Upper lobe of left lung (tissue), 6 donors: ENCODE data around the gene RGS9. TPM values are rescaled to one million over a fixed set of nuclear protein-coding genes. Genes with fewer than 3 reads are reported as not detected.
A peak's percentile ranks its signal among the peaks of the same experiment; 100 is the strongest.

Source experiments
- ATAC-seq, 2 donors: fragments of 200-7000 bp; cut with Tn5 transposase; one replicate each; pipeline ENCODE4 v1.9.1; 2022; ENCODE audit warnings: mild to moderate bottlenecking in 2 of 2, moderate library complexity in 2 of 2; ENCODE audit not compliant: low FRiP score in 2 of 2
- DNase-seq, 2 donors: peaks; one replicate each; pipeline ENCODE4 v3.0.0-alpha.2; 2019 to 2020
- H3K27ac ChIP-seq, 4 donors: fragments of 200-600 bp; sonication (generic); one replicate each; pipeline ENCODE4 v1.5.1; 2016 to 2019
- H3K27me3 ChIP-seq, 4 donors: fragments of 200-600 bp; sonication (generic); one replicate each; pipeline ENCODE4 v1.5.1; 2017 to 2019
- H3K36me3 ChIP-seq, 4 donors: fragments of 200-600 bp; sonication (generic); one replicate each; pipeline ENCODE4 v1.5.1; 2016 to 2019
- H3K4me1 ChIP-seq, 4 donors: fragments of 200-600 bp; sonication (generic); one replicate each; pipeline ENCODE4 v1.5.1; 2018 to 2019
- H3K4me3 ChIP-seq, 4 donors: fragments of 200-600 bp; sonication (generic); one replicate each; pipeline ENCODE4 v1.5.1; 2017 to 2019; ENCODE audit warnings: mild to moderate bottlenecking in 2 of 4, moderate library complexity in 1 of 4
- H3K9me3 ChIP-seq, 4 donors: fragments of 200-600 bp; sonication (generic); one replicate each; pipeline ENCODE4 v1.5.1; 2018 to 2019
- EP300 ChIP-seq, 4 donors: sonication (generic); formaldehyde crosslinking; IDR thresholded peaks; one replicate each; pipeline ENCODE4 v1.5.1; 2017; ENCODE audit warnings: antibody characterized with exemption in 4 of 4, control low read depth in 2 of 4
- POLR2A ChIP-seq, 4 donors: fragments of 450-650 bp; IDR thresholded peaks; one replicate each; pipeline ENCODE4 v1.5.1; 2016 to 2017; ENCODE audit warnings: antibody characterized with exemption in 4 of 4, mild to moderate bottlenecking in 2 of 4
- POLR2AphosphoS5 ChIP-seq, 2 donors: sonication (generic); formaldehyde crosslinking; IDR thresholded peaks; one replicate each; pipeline ENCODE4 v1.5.1; 2017; ENCODE audit warnings: antibody characterized with exemption in 2 of 2
- WGBS, 2 donors: methylation state at CpG; one replicate each; pipeline ENCODE4 v1.1.5; 2017 to 2018; 5-methylcytosine and 5-hydroxymethylcytosine counted together
- total RNA-seq, 6 donors: library from RNA; depleted of rRNA in 4 of 6; stranded (reverse); fragments of >200 nt in 4 of 6; gene quantifications; one replicate each; pipeline versions ENCODE4 v1.1.0 to v1.2.1, GENCODE V29; 2016 to 2021
- TF ChIP-seq, protein P1 (sequence below), 6 experiments: fragments of 450-650 bp in 4 of 6; fragments of 200-600 bp in 2 of 6; sonication (generic) in 2 of 6; IDR thresholded peaks; one replicate each; pipeline ENCODE4 v1.5.1; 2016 to 2019; ENCODE audit warnings: antibody characterized with exemption in 6 of 6
- donor health status: DM: no; HTN: no; CAD: no; lungs with moderate emphysema.
- donor health status: DM: no; HTN: yes; CAD: no; lungs with severe emphysema.

Gene RGS9
- total RNA-seq, 6 donors from 2014 or later, result 3.9 to 16.2 (median 8.1) TPM

DNA sequence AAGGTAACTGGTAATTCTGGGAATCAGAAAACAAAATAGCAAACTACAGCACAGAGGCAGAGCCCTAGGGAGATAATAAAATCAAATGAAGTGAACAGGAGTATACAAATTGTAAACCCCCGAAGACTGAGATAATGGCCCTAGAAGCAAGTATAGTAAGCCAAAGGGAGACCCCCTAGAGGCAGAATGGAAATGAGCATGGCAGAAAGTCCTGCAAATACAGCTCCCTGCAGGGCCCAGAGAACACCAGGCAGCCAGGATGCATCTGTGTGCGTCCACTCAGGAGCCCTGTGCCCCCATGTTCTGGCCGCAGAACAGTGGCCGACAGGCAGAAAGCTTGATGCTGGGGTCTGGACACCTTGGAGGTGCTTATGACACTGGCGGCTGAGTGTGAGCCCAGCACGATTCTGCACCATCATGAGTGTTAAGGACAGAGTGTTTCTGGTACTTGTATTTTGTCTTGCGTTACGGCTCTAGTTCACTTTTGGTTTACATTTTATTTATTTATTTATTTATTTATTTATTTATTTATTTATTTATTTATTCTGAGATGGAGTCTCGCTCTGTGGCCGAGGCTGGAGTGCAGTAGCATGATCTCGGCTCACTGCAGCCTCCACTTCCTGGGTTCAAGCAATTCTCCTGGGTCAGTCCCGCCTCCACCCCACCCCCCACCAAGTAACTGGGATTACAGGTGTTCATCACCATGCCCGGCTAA is 48.7 kb downstream of the RGS9 start:
- no peak for ATAC-seq
- 95 to 97% methylated on average over 11 to 13 of the region's 13 CpGs for WGBS, 2 donors
- H3K4me1 ChIP-seq, result peaks cover 3 to 21% (median 6%) of the 10 kb centered on the region in 4 donors

DNA sequence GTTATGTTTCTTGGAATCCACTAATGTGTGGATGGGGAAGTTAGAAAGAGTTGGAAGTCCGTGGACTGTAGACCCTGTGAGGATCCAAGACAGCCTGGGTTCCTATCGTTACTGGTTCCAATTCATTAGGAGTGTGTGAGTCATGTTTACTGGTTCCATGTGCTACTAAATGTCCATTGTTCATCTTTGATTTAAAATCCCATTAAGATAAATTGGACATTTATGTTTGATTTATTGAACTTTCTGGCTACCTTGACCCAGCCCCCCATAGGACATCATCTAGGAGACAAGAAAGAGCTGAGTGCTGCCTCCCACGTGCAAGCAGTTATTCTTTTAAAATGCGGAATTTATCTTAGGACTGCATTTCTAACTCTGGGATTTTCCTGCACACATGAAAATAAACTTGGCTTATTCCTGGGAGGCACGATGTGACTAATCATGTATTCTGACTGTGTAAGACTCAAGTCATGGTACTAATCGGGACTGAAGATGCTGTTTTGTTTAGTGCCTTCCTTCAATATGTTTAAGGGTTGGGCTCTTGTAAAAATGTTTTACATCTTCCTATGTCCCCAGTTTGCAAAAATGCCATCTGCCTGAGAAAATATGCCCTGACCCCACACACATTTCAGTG is 53.4 kb downstream of the RGS9 start:
- no peaks in the 10 kb centered on the region for H3K4me1 ChIP-seq
- H3K4me3 ChIP-seq, result no peak overlapping the region
- H3K27ac ChIP-seq, result no peak overlapping the region
- no peaks in the 10 kb centered on the region for H3K9me3 ChIP-seq
- ATAC-seq (no peak), DNase-seq (no peak)
- H3K36me3 ChIP-seq, result peaks cover 0 to 4% (median 0%) of the 10 kb centered on the region in 4 donors
- TF ChIP-seq POLR2A (IDR thresholded peaks at IDR 0.05) (no peak), POLR2AphosphoS5 (IDR thresholded peaks at IDR 0.05) (no peak), EP300 (IDR thresholded peaks at IDR 0.05) (no peak)
- TF ChIP-seq, protein P1, sequence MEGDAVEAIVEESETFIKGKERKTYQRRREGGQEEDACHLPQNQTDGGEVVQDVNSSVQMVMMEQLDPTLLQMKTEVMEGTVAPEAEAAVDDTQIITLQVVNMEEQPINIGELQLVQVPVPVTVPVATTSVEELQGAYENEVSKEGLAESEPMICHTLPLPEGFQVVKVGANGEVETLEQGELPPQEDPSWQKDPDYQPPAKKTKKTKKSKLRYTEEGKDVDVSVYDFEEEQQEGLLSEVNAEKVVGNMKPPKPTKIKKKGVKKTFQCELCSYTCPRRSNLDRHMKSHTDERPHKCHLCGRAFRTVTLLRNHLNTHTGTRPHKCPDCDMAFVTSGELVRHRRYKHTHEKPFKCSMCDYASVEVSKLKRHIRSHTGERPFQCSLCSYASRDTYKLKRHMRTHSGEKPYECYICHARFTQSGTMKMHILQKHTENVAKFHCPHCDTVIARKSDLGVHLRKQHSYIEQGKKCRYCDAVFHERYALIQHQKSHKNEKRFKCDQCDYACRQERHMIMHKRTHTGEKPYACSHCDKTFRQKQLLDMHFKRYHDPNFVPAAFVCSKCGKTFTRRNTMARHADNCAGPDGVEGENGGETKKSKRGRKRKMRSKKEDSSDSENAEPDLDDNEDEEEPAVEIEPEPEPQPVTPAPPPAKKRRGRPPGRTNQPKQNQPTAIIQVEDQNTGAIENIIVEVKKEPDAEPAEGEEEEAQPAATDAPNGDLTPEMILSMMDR (IDR thresholded peaks at IDR 0.05), result no peak
- 89 to 92% methylated on average over 6 of the region's 6 CpGs for WGBS, 2 donors
- no peaks in the 10 kb centered on the region for H3K27me3 ChIP-seq

More for the DNA sequence above, 48.7 kb downstream of the RGS9 start:
- Histone ChIP-seq H3K36me3 (peaks cover 0 to 4% (median 0%) of the 10 kb centered on the region in 4 donors), H3K9me3 (no peaks in the 10 kb centered on the region), H3K27me3 (no peaks in the 10 kb centered on the region), H3K4me3 (no peak overlapping the region), H3K27ac (no peak overlapping the region)
- no peak for DNase-seq
- TF ChIP-seq POLR2A (IDR thresholded peaks at IDR 0.05) (no peak), EP300 (IDR thresholded peaks at IDR 0.05) (no peak), POLR2AphosphoS5 (IDR thresholded peaks at IDR 0.05) (no peak)
- TF ChIP-seq, protein P1 (IDR thresholded peaks at IDR 0.05), result no peak

DNA sequence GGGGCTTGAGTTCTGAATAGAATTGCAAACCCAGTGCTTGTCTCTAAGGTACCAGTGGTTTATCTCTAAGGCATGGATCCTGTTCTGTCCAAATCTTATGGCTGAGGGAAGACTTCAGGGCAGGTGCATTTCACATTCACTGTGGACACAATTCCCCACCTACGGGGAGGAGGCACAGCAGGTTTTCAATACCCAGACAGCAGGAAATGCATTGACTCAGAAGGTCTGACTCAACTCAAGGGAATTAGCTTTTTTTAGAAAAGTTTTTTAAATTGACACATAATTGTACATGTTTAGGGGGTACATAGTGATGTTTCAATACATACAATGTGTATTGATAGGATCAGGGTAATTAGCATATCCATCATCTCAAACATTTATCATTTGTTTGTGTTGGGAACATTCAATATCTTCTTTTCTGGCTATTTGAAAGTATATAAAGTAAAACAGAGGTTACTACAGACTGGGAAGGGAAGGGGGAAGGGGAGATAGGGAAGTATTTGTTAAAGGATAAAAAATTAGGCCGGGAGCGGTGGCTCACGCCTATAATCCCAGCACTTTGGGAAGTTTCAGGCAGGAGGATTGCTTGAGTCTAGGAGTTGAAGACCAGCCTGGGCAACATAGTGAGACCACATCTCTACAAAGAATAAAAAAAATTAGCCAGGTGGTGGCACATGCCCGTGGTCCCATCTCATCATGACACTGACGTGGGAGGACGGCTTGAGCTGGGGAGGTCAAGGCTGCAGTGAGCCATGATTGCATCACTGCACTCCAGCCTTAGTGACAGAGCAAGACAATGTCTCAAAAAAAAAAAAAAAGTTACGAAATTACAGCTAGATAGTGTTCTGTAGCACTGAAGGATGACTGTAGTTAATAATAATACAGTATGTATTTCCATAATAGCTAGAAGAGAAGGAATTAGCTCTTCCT is 54.9 kb downstream of the RGS9 start:
- Histone ChIP-seq H3K4me1 (no peaks in the 10 kb centered on the region), H3K9me3 (no peaks in the 10 kb centered on the region), H3K36me3 (peaks cover 0 to 4% (median 0%) of the 10 kb centered on the region in 4 donors), H3K27ac (no peak overlapping the region), H3K4me3 (no peak overlapping the region), H3K27me3 (no peaks in the 10 kb centered on the region)
- WGBS, 2 donors, result 70 to 88% methylated on average over 8 of the region's 8 CpGs
- TF ChIP-seq POLR2AphosphoS5 (IDR thresholded peaks at IDR 0.05) (no peak), EP300 (IDR thresholded peaks at IDR 0.05) (no peak), POLR2A (IDR thresholded peaks at IDR 0.05) (no peak)
- TF ChIP-seq, protein P1 (IDR thresholded peaks at IDR 0.05), result no peak
- ATAC-seq (no peak), DNase-seq (no peak)

DNA sequence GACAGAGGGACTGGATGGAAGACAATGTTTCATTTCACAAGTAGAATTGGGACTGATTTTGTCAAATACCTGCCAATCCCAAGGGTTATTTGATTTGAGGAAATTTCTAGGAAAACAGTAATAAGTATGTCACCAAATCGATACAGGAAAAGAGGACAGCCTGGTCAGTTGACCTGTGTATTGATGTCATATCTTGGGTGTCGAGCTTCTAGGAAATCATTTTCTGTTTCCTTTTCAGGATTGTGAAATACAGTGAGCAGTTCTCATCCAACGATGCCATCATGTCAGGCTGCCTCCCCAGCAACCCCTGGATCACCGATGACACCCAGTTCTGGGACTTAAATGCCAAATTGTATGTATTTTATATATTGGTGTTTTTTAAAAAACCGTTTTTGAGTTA is 56.1 kb downstream of the RGS9 start:
- no peak overlapping the region for H3K4me3 ChIP-seq
- TF ChIP-seq EP300 (IDR thresholded peaks at IDR 0.05), result peak in 1 of 4 donors; percentile 36
- TF ChIP-seq, protein P1 (IDR thresholded peaks at IDR 0.05), result no peak
- H3K9me3 ChIP-seq, result no peaks in the 10 kb centered on the region
- no peaks in the 10 kb centered on the region for H3K27me3 ChIP-seq
- ATAC-seq (no peak), DNase-seq (no peak)
- peaks cover 0 to under 1% (median 0%) of the 10 kb centered on the region in 4 donors for H3K4me1 ChIP-seq
- 48 to 58% methylated on average over 5 of the region's 5 CpGs for WGBS, 2 donors
- no peak overlapping the region for H3K27ac ChIP-seq
- peaks cover 0 to 4% (median 0%) of the 10 kb centered on the region in 4 donors for H3K36me3 ChIP-seq
